ENCODE measurements around the gene UACA.

The UACA gene

GRCh38 chr15:70701171-70701570 is 62.2 kb downstream of the UACA start:
- TF ChIP-seq CTCF (conservative IDR thresholded peaks at IDR 0.05; ENCODE audit: low read length), result no peak
- H3K4me3 ChIP-seq (ENCODE audit: low read length), result peak overlapping the region; percentile 22
- no peak for DNase-seq (ENCODE audit: low read depth)

- no peak overlapping the region; the same call in 1 of the 2 replicates for H3K4me3 ChIP-seq (ENCODE audit: low read length)
- no peak for TF ChIP-seq CTCF (conservative IDR thresholded peaks at IDR 0.05; ENCODE audit: low read length)
Observed at GRCh38 chr15:70699890-70700289, 63.5 kb downstream of the UACA start.

GRCh38 chr15:70698836-70699390 is 64.4 kb downstream of the UACA start:
- H3K4me3 ChIP-seq (ENCODE audit: low read length), result no peak overlapping the region
- DNase-seq (ENCODE audit: low read depth), result no peak
- no peak for TF ChIP-seq CTCF (conservative IDR thresholded peaks at IDR 0.05; ENCODE audit: low read length)

More at GRCh38 chr15:70699890-70700289, 63.5 kb downstream of the UACA start:
- no peak for DNase-seq (ENCODE audit: low read depth)

- no peak for TF ChIP-seq CTCF (conservative IDR thresholded peaks at IDR 0.05; ENCODE audit: low read length)
- no peak for DNase-seq (ENCODE audit: low read depth)
- no peak overlapping the region for H3K4me3 ChIP-seq (ENCODE audit: low read length)
Observed at GRCh38 chr15:70698426-70698825, 64.9 kb downstream of the UACA start.

GRCh38 chr15:70690491-70691276 is 72.7 kb downstream of the UACA start:
- no peak for TF ChIP-seq CTCF (conservative IDR thresholded peaks at IDR 0.05; ENCODE audit: low read length)
- no peak overlapping the region for H3K4me3 ChIP-seq (ENCODE audit: low read length)
- DNase-seq (ENCODE audit: low read depth), result peak; percentile 22

- no peak for TF ChIP-seq CTCF (conservative IDR thresholded peaks at IDR 0.05; ENCODE audit: low read length)
- no peak for DNase-seq (ENCODE audit: low read depth)
- no peak overlapping the region for H3K4me3 ChIP-seq (ENCODE audit: low read length)
Observed at GRCh38 chr15:70690021-70690420, 73.3 kb downstream of the UACA start.

- TF ChIP-seq CTCF (conservative IDR thresholded peaks at IDR 0.05; ENCODE audit: low read length), result no peak
- DNase-seq (ENCODE audit: low read depth), result no peak
- H3K4me3 ChIP-seq (ENCODE audit: low read length), result no peak overlapping the region
Observed at GRCh38 chr15:70687482-70687881, 75.9 kb downstream of the UACA start.

Data from AG10803 (cell line).